Panc1 (cell line): ENCODE results near the gene UBE2E2.

Experiments
- CTCF ChIP-seq: fragments of 450-650 bp; IDR thresholded peaks from 2 replicates; pipeline ENCODE4 v1.5.1; 2017; ENCODE audit warnings: mild to moderate bottlenecking
- REST ChIP-seq, 2 experiments: IDR thresholded peaks; 2 replicates each; pipeline ENCODE4 v1.6.1; 2011 to 2012; ENCODE audit warnings: low read depth in 2 of 2, control low read depth in 1 of 2, low read length in 1 of 2, mild to moderate bottlenecking in 1 of 2, moderate library complexity in 1 of 2; ENCODE audit not compliant: insufficient read depth in 1 of 2

GRCh38 chr3:23372285-23372684, 169.2 kb downstream of the UBE2E2 start:
- TF ChIP-seq CTCF (no peak), REST (IDR thresholded peaks at IDR 0.05; ENCODE audit: insufficient read depth in 1 of 2, low read depth in 2 of 2, low read length in 1 of 2) (no peak)
